Mesendoderm (in vitro differentiated cells): ENCODE data around the gene SVOP. TPM values are rescaled to one million over a fixed set of nuclear protein-coding genes. Genes with fewer than 3 reads are reported as not detected.

ENCODE experiments used
- DNase-seq: peaks from one replicate; pipeline ENCODE4 v3.0.0; 2013
- H2AK5ac ChIP-seq: 2 replicates; pipeline ENCODE4 v1.6.1; 2013; ENCODE audit warnings: low read length, inconsistent platforms
- H2BK120ac ChIP-seq: 2 replicates; pipeline ENCODE4 v1.6.1; 2013; ENCODE audit warnings: low read depth, mild to moderate bottlenecking, low read length, moderate library complexity, mixed read lengths
- H2BK15ac ChIP-seq: replicated peaks from 2 replicates; pipeline ENCODE4 v1.6.1; 2013; ENCODE audit warnings: low read depth, mild to moderate bottlenecking, moderate library complexity
- H2BK5ac ChIP-seq: 2 replicates; pipeline ENCODE4 v1.6.1; 2013; ENCODE audit warnings: low read length, inconsistent platforms
- H3K18ac ChIP-seq: 2 replicates; pipeline ENCODE4 v1.6.1; 2013; ENCODE audit warnings: mild to moderate bottlenecking, low read length, mixed read lengths
- H3K23ac ChIP-seq: one replicate; pipeline ENCODE4 v1.6.1; 2013; ENCODE audit warnings: low read length
- H3K27ac ChIP-seq: 2 replicates; pipeline ENCODE4 v1.5.1; 2013; ENCODE audit warnings: low read depth, mild to moderate bottlenecking, inconsistent platforms, low read length, moderate library complexity
- H3K27me3 ChIP-seq: 2 replicates; pipeline ENCODE4 v1.6.1; 2013; ENCODE audit warnings: low read length, control low read depth, mild to moderate bottlenecking, inconsistent platforms; ENCODE audit not compliant: insufficient read depth, poor library complexity
- H3K36me3 ChIP-seq: 2 replicates; pipeline ENCODE4 v1.6.1; 2013; ENCODE audit warnings: low read length, inconsistent platforms; ENCODE audit not compliant: control insufficient read depth, insufficient read depth
- H3K4ac ChIP-seq: one replicate; pipeline ENCODE4 v1.6.1; 2013; ENCODE audit warnings: low read depth, mild to moderate bottlenecking, low read length, moderate library complexity
- H3K4me1 ChIP-seq: 2 replicates; pipeline ENCODE4 v1.6.1; 2013; ENCODE audit warnings: low read depth, low read length, inconsistent platforms; ENCODE audit not compliant: control insufficient read depth
- H3K4me2 ChIP-seq: 2 replicates; pipeline ENCODE4 v1.6.1; 2013; ENCODE audit warnings: low read length
- H3K4me3 ChIP-seq: 2 replicates; pipeline ENCODE4 v1.5.1; 2013; ENCODE audit warnings: mild to moderate bottlenecking, low read length
- H3K56ac ChIP-seq: one replicate; pipeline ENCODE4 v1.6.1; 2013; ENCODE audit warnings: low read length
- H3K79me1 ChIP-seq: 2 replicates; pipeline ENCODE4 v1.6.1; 2013; ENCODE audit warnings: low read length, inconsistent platforms
- H3K79me2 ChIP-seq: 2 replicates; pipeline ENCODE4 v1.6.1; 2013; ENCODE audit warnings: mild to moderate bottlenecking, low read length; ENCODE audit not compliant: control insufficient read depth, insufficient read depth
- H3K9ac ChIP-seq: 2 replicates; pipeline ENCODE4 v1.6.1; 2013; ENCODE audit warnings: low read length, inconsistent platforms
- H4K5ac ChIP-seq: one replicate; pipeline ENCODE4 v1.6.1; 2013; ENCODE audit warnings: low read length
- H4K8ac ChIP-seq: one replicate; pipeline ENCODE4 v1.6.1; 2013; ENCODE audit warnings: low read depth, mild to moderate bottlenecking, control low read depth, low read length, moderate library complexity
- WGBS: extraction: QIAGEN DNeasy Blood & Tissue Kit; methylation state at CpG from one replicate; pipeline ENCODE4 v1.1.7; 2013; ENCODE audit warnings: low lambda C conversion rate, missing lambda C conversion rate; ENCODE audit not compliant: insufficient coverage; ENCODE audit errors: extremely low coverage; 5-methylcytosine and 5-hydroxymethylcytosine counted together
- polyA plus RNA-seq, 2 experiments: library from polyadenylated mRNA; stranded (reverse); fragments of 200-250 nt; gene quantifications; one replicate each; pipeline ENCODE4 v1.2.3, GENCODE V29; 2013

Gene SVOP
- polyA plus RNA-seq (2013, experiment 1 of 2): 0.01 TPM
- 0.01 TPM for polyA plus RNA-seq (2013, experiment 2 of 2)

- no peak within 1 kb of the TSS for H4K5ac ChIP-seq
- WGBS: no CpG with 5 or more reads among the region's 30 CpGs
- no peak within 1 kb of the TSS for H2BK120ac ChIP-seq
- peak; percentile 93 for DNase-seq
- H3K79me2 ChIP-seq: no peaks in the 10 kb centered on the region
- no peaks in the 10 kb centered on the region for H3K36me3 ChIP-seq
- H3K4me1 ChIP-seq: no peaks in the 10 kb centered on the region
- H3K9ac ChIP-seq: no peak within 1 kb of the TSS
- H3K18ac ChIP-seq: no peak within 1 kb of the TSS
- H3K4me3 ChIP-seq: no peak within 1 kb of the TSS
- peak within 1 kb of the TSS; percentile 1 for H3K4ac ChIP-seq
- no peak within 1 kb of the TSS for H4K8ac ChIP-seq
- no peaks in the 10 kb centered on the region for H3K27me3 ChIP-seq
- no peak within 1 kb of the TSS for H2BK5ac ChIP-seq
- H2AK5ac ChIP-seq: no peak within 1 kb of the TSS
- peak within 1 kb of the TSS; percentile 24 for H3K4me2 ChIP-seq
- no peak within 1 kb of the TSS for H3K27ac ChIP-seq
- H3K56ac ChIP-seq: no peak within 1 kb of the TSS
- H2BK15ac ChIP-seq: no peak within 1 kb of the TSS
- H3K79me1 ChIP-seq: no peaks in the 10 kb centered on the region
- H3K23ac ChIP-seq: no peak within 1 kb of the TSS
Measured at GRCh38 chr12:109020796-109021380, at the start of gene SVOP. SVOP (minus strand) TSS chr12:109021068; CDS start chr12:109020868, 200 bp downstream.

GRCh38 chr12:109069307-109070271 lies 48.7 kb upstream of the SVOP start:
- Histone ChIP-seq H3K9ac (no peak overlapping the region), H3K18ac (no peak overlapping the region), H3K79me1 (no peaks in the 10 kb centered on the region), H3K23ac (no peak overlapping the region), H3K4me1 (no peaks in the 10 kb centered on the region), H3K27me3 (no peaks in the 10 kb centered on the region), H4K5ac (no peak overlapping the region), H3K79me2 (no peaks in the 10 kb centered on the region), H3K56ac (peak overlapping the region; percentile 15), H2BK15ac (no peak overlapping the region), H4K8ac (no peak overlapping the region), H3K36me3 (no peaks in the 10 kb centered on the region), H3K4ac (no peak overlapping the region), H3K4me2 (no peak overlapping the region), H2AK5ac (no peak overlapping the region), H2BK5ac (no peak overlapping the region), H3K4me3 (no peak overlapping the region), H2BK120ac (no peak overlapping the region), H3K27ac (no peak overlapping the region)
- peak; percentile 86 for DNase-seq
- WGBS: no CpG with 5 or more reads among the region's 17 CpGs

GRCh38 chr12:109065853-109066193 lies 45.0 kb upstream of the SVOP start:
- H3K4me2 ChIP-seq: no peak overlapping the region
- H2BK120ac ChIP-seq: no peak overlapping the region
- no peak overlapping the region for H4K5ac ChIP-seq
- no peak overlapping the region for H3K27ac ChIP-seq
- no peak overlapping the region for H2AK5ac ChIP-seq
- no peak overlapping the region for H2BK15ac ChIP-seq
- H3K23ac ChIP-seq: no peak overlapping the region
- no peak for DNase-seq
- H3K79me1 ChIP-seq: no peaks in the 10 kb centered on the region
- no peak overlapping the region for H3K4ac ChIP-seq
- no peak overlapping the region for H2BK5ac ChIP-seq
- no peak overlapping the region for H3K4me3 ChIP-seq
- no peak overlapping the region for H3K56ac ChIP-seq
- no CpG with 5 or more reads among the region's 1 CpG for WGBS
- no peak overlapping the region for H4K8ac ChIP-seq
- no peaks in the 10 kb centered on the region for H3K79me2 ChIP-seq
- H3K18ac ChIP-seq: no peak overlapping the region
- no peaks in the 10 kb centered on the region for H3K36me3 ChIP-seq
- no peak overlapping the region for H3K9ac ChIP-seq
- H3K4me1 ChIP-seq: no peaks in the 10 kb centered on the region
- no peaks in the 10 kb centered on the region for H3K27me3 ChIP-seq

- Histone ChIP-seq H3K27me3 (no peaks in the 10 kb centered on the region), H3K4me1 (no peaks in the 10 kb centered on the region), H2BK5ac (no peak overlapping the region), H3K4ac (no peak overlapping the region), H3K4me3 (no peak overlapping the region), H3K9ac (no peak overlapping the region), H3K79me2 (no peaks in the 10 kb centered on the region), H4K5ac (no peak overlapping the region), H4K8ac (no peak overlapping the region), H3K23ac (no peak overlapping the region), H3K4me2 (no peak overlapping the region), H2BK15ac (no peak overlapping the region), H3K79me1 (no peaks in the 10 kb centered on the region), H3K27ac (no peak overlapping the region), H3K56ac (no peak overlapping the region), H2BK120ac (no peak overlapping the region), H2AK5ac (no peak overlapping the region), H3K18ac (no peak overlapping the region), H3K36me3 (no peaks in the 10 kb centered on the region)
- WGBS: no CpG with 5 or more reads among the region's 5 CpGs
- no peak for DNase-seq
Measured at GRCh38 chr12:109065154-109065852, 44.4 kb upstream of the SVOP start.

GRCh38 chr12:109064143-109064542 lies 43.3 kb upstream of the SVOP start:
- no peak overlapping the region for H3K18ac ChIP-seq
- H3K4me2 ChIP-seq: no peak overlapping the region
- no peaks in the 10 kb centered on the region for H3K36me3 ChIP-seq
- no peaks in the 10 kb centered on the region for H3K79me1 ChIP-seq
- WGBS: no CpG with 5 or more reads among the region's 3 CpGs
- no peaks in the 10 kb centered on the region for H3K27me3 ChIP-seq
- no peak overlapping the region for H3K9ac ChIP-seq
- H4K5ac ChIP-seq: no peak overlapping the region
- no peak overlapping the region for H4K8ac ChIP-seq
- H3K4me3 ChIP-seq: no peak overlapping the region
- no peak overlapping the region for H3K56ac ChIP-seq
- H3K27ac ChIP-seq: no peak overlapping the region
- H3K79me2 ChIP-seq: no peaks in the 10 kb centered on the region
- H3K23ac ChIP-seq: no peak overlapping the region
- H2BK15ac ChIP-seq: no peak overlapping the region
- no peaks in the 10 kb centered on the region for H3K4me1 ChIP-seq
- no peak overlapping the region for H2AK5ac ChIP-seq
- H3K4ac ChIP-seq: no peak overlapping the region
- H2BK120ac ChIP-seq: no peak overlapping the region
- no peak for DNase-seq
- no peak overlapping the region for H2BK5ac ChIP-seq
